Activated naive CD4-positive, alpha-beta T cell treated with Interleukin-2 at 50 U/mL for 16 hours (primary cell): ENCODE results near the gene PIGH.
A peak's percentile ranks its signal among the peaks of the same experiment; 100 is the strongest.
"Not testable (repeated sequence)": the region's sequence is repeated elsewhere in the genome, so short reads cannot be mapped to it uniquely, and the experiment has no call there.

ENCODE experiments used
- DNase-seq: peaks from one replicate; pipeline ENCODE4 v3.0.0-alpha.2; 2020

The PIGH gene, protein sequence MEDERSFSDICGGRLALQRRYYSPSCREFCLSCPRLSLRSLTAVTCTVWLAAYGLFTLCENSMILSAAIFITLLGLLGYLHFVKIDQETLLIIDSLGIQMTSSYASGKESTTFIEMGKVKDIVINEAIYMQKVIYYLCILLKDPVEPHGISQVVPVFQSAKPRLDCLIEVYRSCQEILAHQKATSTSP

GRCh38 chr14:67599698-67600561 lies at the start of gene PIGH:
Gene PIGH, minus strand, starts transcription at chr14:67600268. Its CDS starts 65 bp downstream, at chr14:67600203.
- DNase-seq = peak; percentile 97

GRCh38 chr14:67646131-67646530 lies 46.1 kb upstream of the PIGH start:
- no peak for DNase-seq

DNA sequence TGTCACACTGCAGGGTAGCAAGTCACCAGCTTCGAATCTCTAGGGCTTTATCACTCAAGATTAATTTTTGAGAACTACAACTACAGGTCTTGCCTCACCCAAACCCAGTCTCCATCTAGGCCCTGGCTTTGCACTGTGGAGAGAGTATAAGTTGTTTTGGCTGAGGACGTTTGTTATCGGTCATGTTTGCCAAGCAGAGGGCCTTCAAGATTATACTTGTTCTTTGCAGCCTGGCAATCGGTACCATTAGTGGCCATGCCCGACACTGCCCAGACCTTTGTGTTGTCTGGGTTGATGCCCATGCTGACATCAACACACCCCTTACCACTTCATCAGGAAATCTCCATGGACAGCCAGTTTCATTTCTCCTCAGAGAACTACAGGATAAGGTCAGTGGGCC lies 45.3 kb upstream of the PIGH start:
- DNase-seq = no peak

DNA sequence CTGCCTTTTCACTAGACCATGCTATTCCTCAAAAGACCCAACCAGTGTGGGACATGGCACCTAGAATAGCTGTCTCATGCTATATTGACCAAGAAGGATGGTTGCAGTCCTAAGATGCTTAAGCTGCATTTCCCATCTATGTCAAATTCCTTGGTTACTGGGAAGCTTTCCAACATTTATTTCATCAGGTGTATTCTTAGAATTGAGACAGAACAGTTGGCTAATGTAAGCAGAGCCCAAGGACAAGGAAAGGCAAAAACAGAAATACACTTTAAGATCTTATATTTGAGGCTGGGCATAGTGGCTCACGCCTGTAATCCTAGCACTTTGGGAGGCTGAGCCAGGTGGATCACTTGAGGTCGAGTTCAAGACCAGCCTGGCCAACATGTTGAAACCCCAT lies 44.4 kb upstream of the PIGH start:
- DNase-seq = no peak

- DNase-seq = no peak
Measured at GRCh38 chr14:67643713-67644112, 43.6 kb upstream of the PIGH start.

- no peak for DNase-seq
Measured at GRCh38 chr14:67641902-67642749, 42.1 kb upstream of the PIGH start.

DNA sequence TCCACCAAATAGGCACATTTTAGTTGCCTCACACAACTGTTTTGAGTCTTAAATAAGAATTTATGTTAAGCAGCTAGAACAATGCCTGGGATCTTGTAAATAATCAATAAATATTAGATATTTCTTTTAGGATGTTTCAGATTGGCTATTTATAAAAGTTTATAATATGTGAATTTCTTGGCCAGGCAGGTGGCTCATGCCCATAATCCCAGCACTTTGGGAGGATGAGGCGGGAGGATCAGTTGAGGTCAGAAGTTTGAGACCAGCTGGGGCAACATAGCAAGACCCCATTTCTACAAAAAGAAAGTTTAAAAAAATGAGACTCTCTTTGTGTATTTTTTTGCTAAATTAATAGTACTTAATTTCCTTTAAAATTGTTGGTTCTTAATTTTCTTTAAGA lies 41.4 kb upstream of the PIGH start:
- no peak for DNase-seq

DNA sequence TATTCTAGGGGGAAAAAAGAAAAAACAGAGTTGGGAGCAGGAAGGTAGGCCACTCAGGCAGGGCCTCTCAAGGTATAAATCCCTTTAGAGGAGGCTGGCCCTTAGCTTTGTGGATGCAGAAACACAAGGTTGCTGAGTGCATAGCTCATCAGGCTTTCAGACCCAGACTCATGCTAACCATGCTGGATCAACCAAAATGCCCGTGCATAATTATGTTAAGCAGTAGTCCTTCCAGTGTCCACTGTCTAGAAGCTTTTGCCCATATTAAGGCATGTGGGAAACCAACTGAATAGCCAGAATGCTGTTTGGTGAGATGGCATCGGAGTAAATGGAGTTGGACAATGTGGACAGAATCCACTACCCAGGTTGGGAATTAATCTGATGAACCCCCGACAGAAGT lies 38.6 kb upstream of the PIGH start:
- no peak for DNase-seq

DNA sequence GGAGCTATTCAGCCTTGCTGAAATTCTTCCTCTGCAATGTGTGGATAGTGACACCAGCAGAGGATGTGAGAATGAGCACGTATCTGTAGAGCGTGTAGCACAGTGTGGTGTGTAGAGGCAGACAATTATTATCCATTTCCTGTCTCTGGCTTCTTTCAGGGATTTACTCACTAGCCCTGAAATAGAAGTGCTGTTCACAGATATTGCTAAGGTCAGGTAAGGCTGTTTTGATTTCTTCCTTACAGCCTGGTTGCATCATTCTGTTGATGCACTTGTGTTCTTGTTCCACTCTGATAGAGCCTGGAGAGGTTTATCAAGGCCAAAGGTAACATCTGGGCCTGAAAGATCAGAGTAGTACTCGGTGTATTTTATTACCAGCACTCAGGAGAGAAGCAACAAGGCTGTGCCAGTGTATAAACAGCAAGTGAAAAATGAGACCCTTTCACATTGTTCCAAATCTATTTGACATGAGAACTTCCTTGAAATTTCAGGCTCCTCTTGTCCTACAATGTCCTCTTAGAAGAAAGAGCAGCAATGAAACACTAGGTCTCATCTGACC lies 36.4 kb upstream of the PIGH start:
- no peak for DNase-seq

DNA sequence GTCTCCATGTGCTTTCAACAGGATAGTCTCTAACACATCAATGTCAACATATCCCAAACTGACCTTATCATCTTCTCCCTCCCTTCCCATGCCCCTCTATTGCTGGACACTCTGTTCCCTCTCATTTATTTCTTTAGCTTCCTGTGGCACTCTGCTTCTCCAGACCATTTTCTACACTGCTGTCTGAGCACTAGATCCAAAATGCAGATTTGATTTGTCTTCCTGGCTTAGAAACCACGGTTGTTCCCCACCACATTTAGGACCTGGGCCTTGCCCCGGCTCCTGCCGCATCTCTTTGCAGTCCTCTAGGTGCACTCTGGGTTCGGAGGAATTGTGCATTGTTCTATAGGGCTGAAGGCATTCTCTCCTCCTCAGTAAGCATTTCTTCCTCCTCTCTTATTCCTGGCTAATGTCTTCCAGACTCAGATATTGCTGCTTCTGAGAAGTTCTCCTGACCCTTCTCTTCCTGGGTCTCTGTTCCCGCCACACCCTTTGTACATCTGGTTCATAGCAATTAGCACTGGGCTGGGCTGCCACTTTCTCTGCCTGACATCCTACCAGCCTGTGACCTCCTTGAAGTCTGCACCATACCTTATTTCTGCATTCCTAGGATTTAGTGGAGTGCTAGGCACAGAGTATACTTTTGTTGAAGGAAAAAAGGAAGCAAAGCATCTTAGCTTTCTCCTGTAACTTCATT lies 33.5 kb upstream of the PIGH start:
- no peak for DNase-seq

DNA sequence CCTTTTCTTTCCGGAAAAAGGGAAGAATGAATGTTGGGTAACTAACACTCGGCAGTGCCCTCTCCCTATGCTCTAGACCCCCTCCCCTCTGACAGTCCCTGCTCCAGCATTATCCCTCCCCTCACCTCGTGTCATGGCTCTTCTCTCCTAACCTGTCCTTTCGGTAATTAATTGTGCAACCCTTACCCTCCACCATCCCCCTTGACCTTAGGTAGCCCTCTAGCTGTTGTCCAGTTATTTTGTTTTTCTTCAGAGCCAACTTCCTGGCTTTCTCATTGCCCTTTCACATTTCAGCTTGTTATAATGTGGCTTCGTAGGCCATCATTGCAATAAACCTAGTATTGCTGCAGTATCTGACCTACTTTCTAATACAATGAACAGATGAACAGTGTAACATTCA lies 30.9 kb upstream of the PIGH start:
- DNase-seq = no peak

DNA sequence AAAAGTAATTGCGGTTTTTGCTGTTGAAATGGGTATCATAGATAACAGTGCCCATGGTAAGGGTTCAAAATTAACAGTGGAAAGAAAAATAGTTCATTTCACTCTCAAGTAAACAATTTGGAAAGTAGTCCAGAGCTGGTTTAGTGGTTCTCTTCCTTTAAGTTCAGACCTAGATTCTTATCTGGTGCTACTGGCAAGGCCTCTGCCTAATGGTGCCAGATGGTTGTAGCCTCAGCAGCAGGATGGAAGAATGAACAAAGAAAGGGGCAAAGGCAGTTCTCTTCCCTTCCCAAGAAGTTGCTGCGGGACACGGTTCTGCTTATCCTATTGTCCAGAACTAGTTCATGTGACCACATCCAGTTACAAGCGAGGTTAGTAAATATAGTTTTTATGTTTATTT lies 30.1 kb upstream of the PIGH start:
- no peak for DNase-seq

DNA sequence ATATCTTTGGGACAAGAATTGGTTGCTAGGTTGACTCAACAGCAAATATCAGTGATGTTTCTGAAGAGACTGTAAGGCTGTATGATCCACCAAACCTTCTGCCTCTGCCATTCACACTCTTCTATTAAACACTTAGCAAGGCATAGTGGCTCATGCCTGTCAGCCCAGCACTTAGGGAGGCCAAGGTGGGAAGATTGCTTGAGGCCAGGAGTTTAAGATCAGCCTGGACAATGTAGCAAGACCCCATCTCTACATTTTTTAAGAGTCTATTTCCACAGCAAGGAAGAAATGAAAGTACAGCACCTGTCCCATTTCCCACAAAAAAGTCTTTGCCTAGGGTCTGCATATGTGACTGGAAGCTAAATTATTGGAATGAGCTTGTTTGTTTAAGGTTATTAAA lies 27.5 kb upstream of the PIGH start:
- DNase-seq = no peak

DNA sequence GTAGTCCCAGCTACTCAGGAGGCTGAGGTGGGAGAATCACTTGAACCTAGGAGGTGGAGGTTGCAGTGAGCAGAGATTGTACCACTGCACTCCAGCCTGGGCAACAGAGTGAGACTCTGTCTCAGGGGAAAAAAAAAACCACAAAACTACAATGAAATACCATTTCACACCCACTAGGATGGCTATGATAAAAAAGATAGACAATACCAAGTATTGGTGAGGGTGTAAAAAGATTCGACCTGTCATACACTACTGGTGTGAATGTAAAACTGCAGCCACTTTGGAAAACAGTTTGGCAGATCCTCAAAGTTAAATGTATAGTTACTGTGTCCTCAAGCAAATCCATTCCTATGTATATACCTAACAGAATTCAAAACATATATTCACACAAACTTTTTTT lies 26.1 kb upstream of the PIGH start:
- DNase-seq = not testable (repeated sequence)

- no peak for DNase-seq
Measured at GRCh38 chr14:67623114-67623513, 23.0 kb upstream of the PIGH start.

- DNase-seq = no peak
Measured at GRCh38 chr14:67622675-67623074, 22.6 kb upstream of the PIGH start.

GRCh38 chr14:67620217-67620785 lies 20.2 kb upstream of the PIGH start:
- DNase-seq = no peak

DNA sequence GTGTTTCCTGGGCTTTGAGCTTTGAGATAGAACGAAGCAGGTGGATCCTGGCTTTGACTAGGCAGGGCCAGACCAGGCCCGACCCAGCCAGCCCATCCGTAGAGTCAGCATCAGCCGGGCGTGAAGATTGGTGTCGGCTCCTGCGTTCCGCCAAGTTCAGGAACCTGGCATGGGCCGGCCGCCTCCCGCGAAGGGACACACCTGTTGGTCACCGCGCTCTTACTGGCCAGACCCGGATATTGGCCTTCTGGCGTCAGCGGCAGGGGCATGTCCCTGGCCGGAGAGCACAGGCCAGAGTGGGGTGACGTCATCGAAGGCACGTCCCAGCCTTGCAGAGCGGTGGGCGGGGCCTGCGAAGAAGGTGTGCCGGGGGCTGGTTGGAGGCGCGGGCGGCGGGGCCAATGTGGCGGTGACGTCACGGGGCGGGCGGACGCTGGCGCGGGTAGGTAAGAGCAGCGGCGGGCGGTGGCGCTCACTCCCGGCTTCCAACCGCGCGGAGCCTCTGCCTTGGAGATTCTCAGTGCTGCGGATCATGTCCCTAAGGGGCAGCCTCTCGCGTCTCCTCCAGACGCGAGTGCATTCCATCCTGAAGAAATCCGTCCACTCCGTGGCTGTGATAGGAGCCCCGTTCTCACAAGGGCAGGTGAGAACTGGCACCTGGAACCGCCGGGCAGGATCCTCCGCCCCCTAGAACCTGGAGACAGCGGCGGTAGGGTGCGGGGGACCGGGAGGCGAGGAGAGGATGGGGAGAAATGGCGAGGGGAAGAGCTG lies 19.6 kb upstream of the PIGH start, which contains the start of gene ARG2:
Gene ARG2, plus strand, starts transcription at position 475 of the 771 bp plus-strand sequence. Its CDS starts 58 bp downstream, at position 533.
- DNase-seq = peak; percentile 96

GRCh38 chr14:67618617-67619063 lies 18.6 kb upstream of the PIGH start:
- DNase-seq = no peak

GRCh38 chr14:67610491-67610890 lies 10.4 kb upstream of the PIGH start:
- no peak for DNase-seq

GRCh38 chr14:67609642-67610310 lies 9.7 kb upstream of the PIGH start:
- no peak for DNase-seq
